Fibroblast of peridontal ligament (primary cell): ENCODE data around the gene NXN.
"Not testable (repeated sequence)": the region's sequence is repeated elsewhere in the genome, so short reads cannot be mapped to it uniquely, and the experiment has no call there.

ENCODE experiments used
- DNase-seq: peaks from one replicate; pipeline ENCODE4 v3.0.0-alpha.2; 2010; ENCODE audit errors: extremely low read depth

The NXN gene

GRCh38 chr17:862582-862981 is 117.0 kb downstream of the NXN start:
- DNase-seq = no peak

- no peak for DNase-seq
Observed at GRCh38 chr17:861364-861763, 118.2 kb downstream of the NXN start.

GRCh38 chr17:860805-861204 is 118.8 kb downstream of the NXN start:
- DNase-seq = no peak

- peak; percentile 53 for DNase-seq
Observed at GRCh38 chr17:859824-860195, 119.8 kb downstream of the NXN start.

- DNase-seq = peak; percentile 44
Observed at GRCh38 chr17:859061-859823, 120.3 kb downstream of the NXN start.

- peak; percentile 26 for DNase-seq
Observed at GRCh38 chr17:856149-856548, 123.4 kb downstream of the NXN start.

GRCh38 chr17:855569-855968 is 124.0 kb downstream of the NXN start:
- DNase-seq = peak; percentile 5

- DNase-seq = not testable (repeated sequence)
Observed at GRCh38 chr17:852850-853249, 126.7 kb downstream of the NXN start.

- no peak for DNase-seq
Observed at GRCh38 chr17:852349-852748, 127.2 kb downstream of the NXN start.

- no peak for DNase-seq
Observed at GRCh38 chr17:851924-852323, 127.7 kb downstream of the NXN start.

GRCh38 chr17:850851-851763 is 128.5 kb downstream of the NXN start:
- DNase-seq = peak; percentile 78

GRCh38 chr17:850086-850850 is 129.3 kb downstream of the NXN start:
- no peak for DNase-seq

GRCh38 chr17:848402-848801 is 131.2 kb downstream of the NXN start:
- no peak for DNase-seq

GRCh38 chr17:846901-847843 is 132.4 kb downstream of the NXN start:
- peak; percentile 64 for DNase-seq

GRCh38 chr17:841313-841712 is 138.3 kb downstream of the NXN start:
- no peak for DNase-seq

GRCh38 chr17:838486-838885 is 141.1 kb downstream of the NXN start:
- DNase-seq = peak; percentile 36

- DNase-seq = peak; percentile 63
Observed at GRCh38 chr17:836151-836550, 143.4 kb downstream of the NXN start.

GRCh38 chr17:835721-836120 is 143.9 kb downstream of the NXN start:
- not testable (repeated sequence) for DNase-seq

GRCh38 chr17:835263-835662 is 144.3 kb downstream of the NXN start:
- DNase-seq = peak; percentile 99

GRCh38 chr17:834136-834535 is 145.4 kb downstream of the NXN start:
- no peak for DNase-seq

GRCh38 chr17:830950-831349 is 148.6 kb downstream of the NXN start:
- no peak for DNase-seq
